ENCODE measurements around the gene ENTR1. TPM values are rescaled to one million over a fixed set of nuclear protein-coding genes. Genes with fewer than 3 reads are reported as not detected.

The ENTR1 gene
- total and polyA plus RNA-seq, 2 of the 13 experiments (the other 11 are each of a cell fraction or from before 2014, with no cell fraction given): 70.1 to 76.4 TPM

GRCh38 chr9:136352682-136353081 is 57.7 kb downstream of the ENTR1 start (continued):
- TF ChIP-seq PRDM15 (CRISPR knock-in tag; IDR thresholded peaks at IDR 0.05): no peak
- no peak for TF ChIP-seq ZFP36L1 (CRISPR knock-in tag; IDR thresholded peaks at IDR 0.05)
- no peak for TF ChIP-seq NR2F1 (CRISPR knock-in tag; IDR thresholded peaks at IDR 0.05)
- 0 out of 2 replicates have a peak, but pooled peaks have one; percentile 12 for TF ChIP-seq ZNF292 (CRISPR knock-in tag; IDR thresholded peaks at IDR 0.05; ENCODE audit: borderline replicate concordance, low read depth)
- TF ChIP-seq MXD1 (CRISPR knock-in tag; IDR thresholded peaks at IDR 0.05): no peak
- TF ChIP-seq ZNF883 (CRISPR knock-in tag; IDR thresholded peaks at IDR 0.05; ENCODE audit: not compliant biosample characterization): no peak
- no peak for TF ChIP-seq YY1 (IDR thresholded peaks at IDR 0.05; ENCODE audit: insufficient read depth, insufficient replicate concordance, low read depth, low read length)
- TF ChIP-seq ZBTB43 (CRISPR knock-in tag; conservative IDR thresholded peaks at IDR 0.05): peak; percentile 61; the same call in 1 of the 2 replicates
- TF ChIP-seq GATAD2A (CRISPR knock-in tag; IDR thresholded peaks at IDR 0.05): 0 out of 2 replicates have a peak, but pooled peaks have one; percentile 19
- no peak for TF ChIP-seq ZSCAN31 (CRISPR knock-in tag; IDR thresholded peaks at IDR 0.05; ENCODE audit: low read depth)
- TF ChIP-seq FOXA1 (IDR thresholded peaks at IDR 0.05): no peak
- TF ChIP-seq FOXA1 (CRISPR knock-in tag; IDR thresholded peaks at IDR 0.05): peak; percentile 40; the same call in 1 of the 2 replicates
- TF ChIP-seq SP5 (CRISPR knock-in tag; IDR thresholded peaks at IDR 0.05; ENCODE audit: borderline replicate concordance, low read depth): 0 out of 2 replicates have a peak, but pooled peaks have one; percentile 29
- peak; percentile 60 for TF ChIP-seq SAP130 (CRISPR knock-in tag; IDR thresholded peaks at IDR 0.05; ENCODE audit: low read depth)
- TF ChIP-seq TP53 (CRISPR knock-in tag; conservative IDR thresholded peaks at IDR 0.05): no peak
- peak; percentile 17 for TF ChIP-seq XRCC5 (optimal IDR thresholded peaks at IDR 0.05; ENCODE audit: low read length)
- peak; percentile 25; the same call in 1 of the 2 replicates for TF ChIP-seq ZFX (CRISPR knock-in tag; IDR thresholded peaks at IDR 0.05; ENCODE audit: low read depth)
- TF ChIP-seq STAT6 (CRISPR knock-in tag; IDR thresholded peaks at IDR 0.05; ENCODE audit: borderline replicate concordance): no peak
- TF ChIP-seq HES4 (CRISPR knock-in tag; IDR thresholded peaks at IDR 0.05; ENCODE audit: borderline replicate concordance): no peak
- TF ChIP-seq ZBTB2 (CRISPR knock-in tag; IDR thresholded peaks at IDR 0.05; ENCODE audit: low read depth): no peak
- no peak for TF ChIP-seq PAF1 (CRISPR knock-in tag; IDR thresholded peaks at IDR 0.05)

Data from HepG2 (cell line).